Heart left ventricle (tissue), 16 donors: ENCODE measurements around the gene STOML1. TPM values are rescaled to one million over a fixed set of nuclear protein-coding genes. Genes with fewer than 3 reads are reported as not detected.

Source experiments
- ATAC-seq, 4 donors: fragments of 200-7000 bp; cut with Tn5 transposase; one replicate each; pipeline ENCODE4 v1.9.1; 2020 to 2022; ENCODE audit warnings: moderate library complexity in 4 of 4, mild to moderate bottlenecking in 3 of 4, moderate number of reproducible peaks in 1 of 4
- DNase-seq, 5 donors: peaks; one replicate each; pipeline ENCODE4 v3.0.0-alpha.2; 2020
- H3K27ac ChIP-seq, 12 donors: fragments of 200-600 bp; sonication (generic) in 4 of 12; one replicate each; pipeline versions ENCODE4 v1.5.0 to v1.8.0; 2016 to 2022; ENCODE audit warnings: mild to moderate bottlenecking in 2 of 12
- H3K27me3 ChIP-seq, 9 donors: fragments of 200-600 bp; sonication (generic) in 2 of 9; one replicate each; pipeline versions ENCODE4 v1.5.1 to v1.8.0; 2016 to 2022; ENCODE audit warnings: mild to moderate bottlenecking in 3 of 9
- H3K36me3 ChIP-seq, 9 donors: fragments of 200-600 bp; sonication (generic) in 2 of 9; one replicate each; pipeline versions ENCODE4 v1.5.0 to v1.8.0; 2018 to 2022; ENCODE audit warnings: mild to moderate bottlenecking in 2 of 9
- H3K4me1 ChIP-seq, 12 donors: fragments of 200-600 bp; sonication (generic) in 4 of 12; one replicate each; pipeline versions ENCODE4 v1.5.0 to v1.8.0; 2016 to 2022; ENCODE audit warnings: mild to moderate bottlenecking in 3 of 12
- H3K4me3 ChIP-seq, 12 donors: fragments of 200-600 bp; sonication (generic) in 4 of 12; one replicate each; pipeline versions ENCODE4 v1.5.0 to v1.8.0; 2017 to 2022; ENCODE audit warnings: mild to moderate bottlenecking in 9 of 12, moderate library complexity in 4 of 12
- H3K9me3 ChIP-seq, 12 donors: fragments of 200-600 bp; sonication (generic) in 4 of 12; one replicate each; pipeline versions ENCODE4 v1.5.0 to v1.8.0; 2016 to 2022; ENCODE audit warnings: mild to moderate bottlenecking in 1 of 12
- POLR2A ChIP-seq, 2 donors: fragments of 450-650 bp; IDR thresholded peaks; one replicate each; pipeline ENCODE4 v1.6.1; 2017; ENCODE audit warnings: antibody characterized with exemption in 2 of 2, mild to moderate bottlenecking in 2 of 2, moderate library complexity in 2 of 2
- WGBS, 4 donors: extraction: QIAGEN DNeasy Blood & Tissue Kit in 2 of 4; methylation state at CpG; one replicate each; pipeline versions ENCODE4 v1.1.5 to v1.1.7; 2013 to 2018; 5-methylcytosine and 5-hydroxymethylcytosine counted together
- intact Hi-C, 10 donors: fragments of 100-400 bp; cut with DNase I; formaldehyde crosslinking; loops; one replicate each; pipeline versions ENCODE4 v1.11.1 to v1.14.2; 2022
- polyA plus RNA-seq, 2 donors: library from polyadenylated mRNA; stranded (reverse); fragments of 200-250 nt; gene quantifications; one replicate each; pipeline ENCODE4 v1.2.3, GENCODE V29; 2013
- total RNA-seq, 9 donors: library from RNA; depleted of rRNA in 2 of 9; stranded (reverse); fragments of >200 nt in 2 of 9; fragmentation: NEBNext Ultra II Directional in 3 of 9; extraction: Animal tissue kit (Norgen Biotek cat#: 25700) in 3 of 9; gene quantifications; one replicate each; pipeline versions ENCODE4 v1.1.0 to v1.2.4, GENCODE V29; 2016 to 2023
- TF ChIP-seq, protein P1 (sequence below), 12 donors: fragments of 200-600 bp; sonication (generic) in 4 of 12; IDR thresholded peaks; one replicate each; pipeline versions ENCODE4 v1.5.0 to v1.8.0; 2018 to 2022; ENCODE audit warnings: antibody characterized with exemption in 12 of 12, mild to moderate bottlenecking in 5 of 12
- donor health status: ischemic (EF 13 %, LVEDD 7.1; RV severe dilation, severe dysfunction).
- donor health status: healthy with polysubstance abuse.
- donor health status: DM: no; HTN: yes; CAD: no.
- donor health status: DM: no; HTN: no; CAD: no.
- donor health status: ischemic (EF 25% LVEDD 6.9; RV normal size, moderate dysfunction).
- donor health status: ischemic (EF 25% LVEDD 5.7; RV mildly dilated, moderate dysfunction).
- donor health status: healthy.
- donor health status: DM: yes; HTN: yes; CAD: no.
- donor health status: ischemic (EF 35%, LVEDD 5.7; RV mildly dilated, moderate dysfunction).
- donor health status: nonischemic (EF 11% LVEDD 7.7; RV severe dilation, severe dysfunction).
- donor health status: DM: yes; HTN: yes; CAD: no.
- donor health status: PGD.
- donor health status: ischemic (EF 29% LVEDD 5.4; RV normal size, mild dysfunction).
- donor health status: nonischemic (EF 23%, LVEDD 6.1; RV moderate dilation, normal function).

STOML1 gene
- total and polyA plus RNA-seq, 11 donors, result 25.0 to 41.1 (median 27.7) TPM

DNA sequence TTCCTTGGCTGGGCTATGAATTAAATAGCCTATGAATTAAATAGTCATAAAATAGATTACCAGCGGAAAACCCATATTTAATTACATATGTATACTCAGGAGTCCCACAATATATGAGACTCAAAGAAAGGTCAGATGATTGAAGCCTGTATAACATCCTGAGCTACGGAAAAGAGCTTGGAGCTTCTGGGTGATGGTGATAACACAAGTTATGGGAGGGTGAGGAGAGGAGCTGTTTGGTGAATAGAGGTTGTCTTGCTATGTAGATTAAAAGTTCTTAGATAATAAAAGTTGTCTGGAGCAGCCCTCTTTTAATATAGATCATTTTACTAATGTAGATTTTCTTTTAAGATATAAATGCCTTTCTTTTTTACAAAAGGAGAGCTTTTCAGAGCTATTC, 4.2 kb upstream of the STOML1 start:
- intact Hi-C loops, result loop anchor here in 5 of 10 donors (2.0 to 5.0 kb wide), 3 partner anchors 15 to 46 kb away; no protein-coding TSS in a partner anchor
- TF ChIP-seq, protein P1, sequence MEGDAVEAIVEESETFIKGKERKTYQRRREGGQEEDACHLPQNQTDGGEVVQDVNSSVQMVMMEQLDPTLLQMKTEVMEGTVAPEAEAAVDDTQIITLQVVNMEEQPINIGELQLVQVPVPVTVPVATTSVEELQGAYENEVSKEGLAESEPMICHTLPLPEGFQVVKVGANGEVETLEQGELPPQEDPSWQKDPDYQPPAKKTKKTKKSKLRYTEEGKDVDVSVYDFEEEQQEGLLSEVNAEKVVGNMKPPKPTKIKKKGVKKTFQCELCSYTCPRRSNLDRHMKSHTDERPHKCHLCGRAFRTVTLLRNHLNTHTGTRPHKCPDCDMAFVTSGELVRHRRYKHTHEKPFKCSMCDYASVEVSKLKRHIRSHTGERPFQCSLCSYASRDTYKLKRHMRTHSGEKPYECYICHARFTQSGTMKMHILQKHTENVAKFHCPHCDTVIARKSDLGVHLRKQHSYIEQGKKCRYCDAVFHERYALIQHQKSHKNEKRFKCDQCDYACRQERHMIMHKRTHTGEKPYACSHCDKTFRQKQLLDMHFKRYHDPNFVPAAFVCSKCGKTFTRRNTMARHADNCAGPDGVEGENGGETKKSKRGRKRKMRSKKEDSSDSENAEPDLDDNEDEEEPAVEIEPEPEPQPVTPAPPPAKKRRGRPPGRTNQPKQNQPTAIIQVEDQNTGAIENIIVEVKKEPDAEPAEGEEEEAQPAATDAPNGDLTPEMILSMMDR (IDR thresholded peaks at IDR 0.05), result no peak
- no peak for TF ChIP-seq POLR2A (IDR thresholded peaks at IDR 0.05)
- H3K4me1 ChIP-seq, result peaks cover 4 to 86% (median 67%) of the 10 kb centered on the region in 12 donors
- peaks cover 0 to 39% (median 32%) of the 10 kb centered on the region in 9 donors for H3K36me3 ChIP-seq
- no peak for DNase-seq
- peak overlapping the region; percentile 58 to 98 (median 76) for H3K4me3 ChIP-seq
- no peaks in the 10 kb centered on the region for H3K9me3 ChIP-seq
- H3K27ac ChIP-seq, result peak overlapping the region in 11 of 12 donors; percentile 35 to 97 (median 94)
- 36 to 45% (median 41%) methylated on average over 2 of the region's 2 CpGs for WGBS, 4 donors
- H3K27me3 ChIP-seq, result no peaks in the 10 kb centered on the region
- no peak for ATAC-seq

DNA sequence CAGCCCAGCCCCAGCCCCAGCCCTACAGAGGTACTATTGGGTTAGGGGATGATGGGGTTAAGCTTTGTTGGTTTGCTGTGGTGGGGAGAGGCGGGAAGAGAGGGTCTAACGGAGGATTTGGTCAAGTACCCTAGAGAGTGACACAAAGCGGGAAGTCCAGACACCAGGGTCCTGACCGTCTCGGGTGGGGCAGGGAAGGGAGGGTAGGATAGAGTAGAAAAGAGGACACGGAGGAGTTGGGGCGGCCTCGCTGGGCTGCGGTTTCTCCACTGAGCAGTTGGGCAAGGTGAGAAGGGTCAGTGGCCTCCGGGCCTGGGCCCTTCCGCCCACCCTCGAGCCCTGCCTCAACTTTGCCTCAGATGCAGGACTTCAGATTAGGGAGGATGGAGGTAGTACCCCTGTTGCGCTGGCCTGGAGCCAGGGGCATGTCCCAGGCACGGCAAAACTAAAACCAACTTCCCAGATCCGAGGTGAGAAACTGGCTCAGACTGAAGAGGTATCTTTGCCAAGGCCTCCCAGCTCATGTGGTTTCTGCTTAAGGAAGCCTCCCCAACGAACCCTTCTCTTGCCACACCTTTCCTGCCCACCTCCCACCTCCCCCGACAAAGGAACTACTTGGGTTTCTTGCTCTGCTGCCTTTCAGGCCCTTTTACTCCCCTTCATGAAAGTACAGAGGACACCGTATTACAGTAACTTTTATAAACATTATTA, 3.0 kb upstream of the STOML1 start:
- TF ChIP-seq, protein P1 (IDR thresholded peaks at IDR 0.05), result no peak
- no peak for TF ChIP-seq POLR2A (IDR thresholded peaks at IDR 0.05)
- Histone ChIP-seq H3K4me1 (peaks cover 11 to 86% (median 74%) of the 10 kb centered on the region in 12 donors), H3K4me3 (peak overlapping the region; percentile 58 to 98 (median 76)), H3K27me3 (no peaks in the 10 kb centered on the region), H3K36me3 (peaks cover 0 to 27% (median 23%) of the 10 kb centered on the region in 9 donors), H3K27ac (peak overlapping the region; percentile 82 to 97 (median 94)), H3K9me3 (no peaks in the 10 kb centered on the region)
- intact Hi-C loops, result loop anchor here in 4 of 10 donors (5.0 kb wide), 2 partner anchors 42 to 47 kb away; no protein-coding TSS in a partner anchor
- DNase-seq, result peak in 2 of 5 donors; percentile 27 to 54
- peak in 3 of 4 donors; percentile 0 to 3 (median 1) for ATAC-seq
- WGBS, 4 donors, result 1 to 2% (median 2%) methylated on average over 18 of the region's 18 CpGs

DNA sequence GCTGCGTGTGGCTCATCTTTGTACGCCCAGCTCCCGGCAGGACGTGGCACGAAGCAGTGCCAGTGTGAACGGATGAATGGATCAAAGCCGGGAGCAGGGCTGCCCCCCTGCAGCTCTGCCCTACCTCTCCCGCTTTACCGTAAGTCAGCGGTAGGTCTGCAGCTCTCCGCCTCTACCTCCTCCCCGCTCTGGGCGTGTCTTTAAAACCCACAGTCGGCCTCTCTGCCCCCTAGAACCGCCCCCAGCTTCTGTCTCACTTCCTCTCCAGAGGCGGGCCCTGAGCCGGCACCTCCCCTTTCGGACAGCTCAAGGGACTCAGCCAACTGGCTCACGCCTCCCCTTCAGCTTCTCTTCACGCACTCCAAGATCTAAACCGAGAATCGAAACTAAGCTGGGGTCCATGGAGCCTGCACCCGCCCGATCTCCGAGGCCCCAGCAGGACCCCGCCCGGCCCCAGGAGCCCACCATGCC, 2.4 kb upstream of the STOML1 start, which contains the start of gene PML:
TSS of gene PML (plus strand) at position 304 of the 471 bp plus-strand sequence. CDS start at position 401, 97 bp downstream.
- intact Hi-C loops, result loop anchor here in 1 of 10 donors (5.0 kb wide), 1 partner anchor 48 kb away; no protein-coding TSS in a partner anchor
- Histone ChIP-seq H3K4me1 (peaks cover 17 to 86% (median 76%) of the 10 kb centered on the region in 12 donors), H3K4me3 (peak within 1 kb of the TSS; percentile 58 to 98 (median 76)), H3K9me3 (no peaks in the 10 kb centered on the region), H3K36me3 (peaks cover 0 to 20% (median 16%) of the 10 kb centered on the region in 9 donors), H3K27me3 (no peaks in the 10 kb centered on the region), H3K27ac (peak within 1 kb of the TSS; percentile 82 to 97 (median 94))
- ATAC-seq, result peak; percentile 82 to 91 (median 88)
- DNase-seq, result peak; percentile 97 to 99 (median 98)
- WGBS, 4 donors, result 0 to 1% (median 0%) methylated on average over 13 to 27 of the region's 27 CpGs
- TF ChIP-seq POLR2A (IDR thresholded peaks at IDR 0.05), result peak; percentile 43 to 95
- TF ChIP-seq, protein P1 (IDR thresholded peaks at IDR 0.05), result peak in 1 of 12 donors; percentile 18
